ENCODE results near the gene PGPEP1. TPM values are rescaled to one million over a fixed set of nuclear protein-coding genes. Genes with fewer than 3 reads are reported as not detected.

PGPEP1 gene
- polyA plus RNA-seq, 1 donor from 2014 or later, result 8.4 TPM

DNA sequence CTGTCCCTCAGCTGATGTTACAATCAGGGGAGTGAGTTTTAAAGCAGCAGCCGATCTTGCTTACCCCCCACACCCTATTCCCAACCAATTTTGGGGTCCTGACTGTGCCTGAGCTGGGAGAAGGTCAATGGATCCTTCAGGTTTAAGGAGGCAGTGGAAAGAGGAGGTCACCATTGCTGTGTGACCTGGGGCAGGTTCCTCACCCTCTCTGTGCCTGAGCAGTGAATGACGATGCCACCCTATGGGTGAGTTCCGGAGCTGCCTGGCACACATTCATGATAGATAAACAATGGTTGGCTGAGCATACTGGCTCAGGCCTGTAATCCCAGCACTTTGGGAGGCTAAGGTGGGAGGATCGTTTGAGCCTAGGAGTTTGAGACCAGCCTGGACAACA is 38.7 kb upstream of the PGPEP1 start:
- Mint-ChIP-seq H3K9me3 (no peaks in the 10 kb centered on the region), H3K27ac (peak overlapping the region in 2 of 3 donors; percentile 53 to 78), H3K27me3 (no peaks in the 10 kb centered on the region), H3K4me1 (peaks cover 16 to 31% (median 19%) of the 10 kb centered on the region in 3 donors), H3K36me3 (no peaks in the 10 kb centered on the region), H3K4me3 (peak overlapping the region in 1 of 4 donors; percentile 73)

DNA sequence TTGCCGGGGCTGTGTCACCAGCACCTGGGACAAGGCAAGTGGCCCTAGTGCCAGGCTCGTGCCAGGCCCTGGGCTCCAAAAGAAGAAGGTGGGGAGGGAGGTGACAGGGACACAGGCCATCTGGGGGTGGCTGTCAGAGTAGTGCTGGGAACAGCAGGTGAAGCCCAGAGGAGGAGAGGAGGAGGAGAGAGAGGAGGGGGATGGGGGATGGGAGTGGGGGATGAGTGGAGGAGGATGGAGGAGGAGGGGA is 36.3 kb upstream of the PGPEP1 start:
- H3K9me3 Mint-ChIP-seq, result no peaks in the 10 kb centered on the region
- no peaks in the 10 kb centered on the region for H3K27me3 Mint-ChIP-seq
- H3K36me3 Mint-ChIP-seq, result peaks cover 2% of the 10 kb centered on the region
- peak overlapping the region; percentile 87 to 99 (median 92) for H3K4me3 Mint-ChIP-seq
- H3K4me1 Mint-ChIP-seq, result peaks cover 22 to 38% (median 27%) of the 10 kb centered on the region in 3 donors
- H3K27ac Mint-ChIP-seq, result peak overlapping the region; percentile 96 to 100 (median 100)

DNA sequence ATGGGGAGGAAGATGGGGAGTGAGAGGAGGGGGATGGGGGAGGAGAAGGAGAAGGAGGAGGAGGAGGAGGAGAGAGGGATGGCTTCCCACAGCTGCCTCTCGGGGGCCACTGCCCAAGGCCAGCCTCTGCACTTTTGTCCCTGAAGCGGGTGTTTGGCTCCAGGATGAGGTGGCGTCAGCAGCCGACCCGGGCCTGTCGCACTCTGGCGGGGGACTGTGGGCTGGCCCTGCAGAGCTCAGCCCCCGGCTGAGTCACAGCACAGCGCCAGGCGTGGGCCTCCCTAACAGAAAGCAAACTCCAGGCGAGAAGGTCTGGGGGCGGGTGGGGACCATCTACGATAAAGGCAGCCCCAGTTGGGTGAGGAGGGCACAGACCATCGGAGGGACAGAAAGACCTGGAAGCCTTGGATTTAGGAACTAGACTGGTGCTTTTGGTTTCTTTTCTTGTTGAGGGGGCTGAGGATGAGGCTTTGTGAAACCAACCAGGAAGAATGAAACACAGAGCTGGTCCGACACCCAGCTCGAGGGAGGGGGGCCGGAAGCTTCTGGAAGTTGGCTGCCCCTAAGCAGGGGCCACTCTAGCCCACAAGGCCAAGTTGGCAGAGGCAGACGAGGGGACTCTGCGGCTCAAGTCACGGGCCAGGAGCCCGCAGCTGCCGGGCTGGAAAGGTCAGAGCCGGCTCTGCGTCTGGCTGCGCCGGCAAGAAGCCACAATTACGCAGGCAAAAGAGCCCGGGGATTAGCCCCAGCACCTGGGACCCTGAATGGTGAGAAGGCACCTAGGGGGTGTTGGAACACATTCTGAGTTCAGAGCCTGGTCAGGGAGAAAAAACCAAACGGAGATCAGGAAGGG is 35.7 kb upstream of the PGPEP1 start:
- Mint-ChIP-seq H3K9me3 (no peaks in the 10 kb centered on the region), H3K27ac (peak overlapping the region; percentile 96 to 100 (median 100)), H3K27me3 (no peaks in the 10 kb centered on the region), H3K4me3 (peak overlapping the region; percentile 87 to 99 (median 92)), H3K36me3 (peaks cover 2% of the 10 kb centered on the region), H3K4me1 (peaks cover 22 to 38% (median 27%) of the 10 kb centered on the region in 3 donors)

GRCh38 chr19:18306209-18306887 is 34.0 kb upstream of the PGPEP1 start:
- peak overlapping the region; percentile 96 to 100 (median 100) for H3K27ac Mint-ChIP-seq
- no peaks in the 10 kb centered on the region for H3K27me3 Mint-ChIP-seq
- H3K36me3 Mint-ChIP-seq, result peaks cover 2% of the 10 kb centered on the region
- H3K4me1 Mint-ChIP-seq, result peaks cover 22 to 38% (median 27%) of the 10 kb centered on the region in 3 donors
- no peaks in the 10 kb centered on the region for H3K9me3 Mint-ChIP-seq
- H3K4me3 Mint-ChIP-seq, result peak overlapping the region; percentile 87 to 99 (median 92)

DNA sequence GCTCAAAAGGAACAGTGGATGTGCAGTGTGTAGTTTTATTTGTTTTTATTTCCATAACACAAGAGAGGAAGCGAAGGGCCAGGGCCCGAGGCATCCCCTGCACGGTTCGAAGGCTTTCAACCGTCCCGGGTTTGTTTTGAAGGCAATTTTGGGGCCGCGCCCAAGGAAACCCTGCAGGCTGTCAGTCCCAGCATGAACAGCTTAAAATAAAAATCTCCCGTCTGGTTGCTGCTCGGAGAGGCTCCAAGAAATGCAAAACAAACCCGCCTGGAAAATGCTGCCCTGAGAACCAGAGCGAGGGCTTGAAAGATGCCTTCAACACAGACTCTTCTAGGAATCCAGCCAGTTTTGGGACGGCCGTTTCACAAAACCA is 33.5 kb upstream of the PGPEP1 start:
- Mint-ChIP-seq H3K27ac (peak overlapping the region; percentile 96 to 100 (median 100)), H3K27me3 (no peaks in the 10 kb centered on the region), H3K4me3 (peak overlapping the region; percentile 87 to 99 (median 92)), H3K36me3 (peaks cover 2% of the 10 kb centered on the region), H3K9me3 (no peaks in the 10 kb centered on the region), H3K4me1 (peaks cover 22 to 38% (median 27%) of the 10 kb centered on the region in 3 donors)

DNA sequence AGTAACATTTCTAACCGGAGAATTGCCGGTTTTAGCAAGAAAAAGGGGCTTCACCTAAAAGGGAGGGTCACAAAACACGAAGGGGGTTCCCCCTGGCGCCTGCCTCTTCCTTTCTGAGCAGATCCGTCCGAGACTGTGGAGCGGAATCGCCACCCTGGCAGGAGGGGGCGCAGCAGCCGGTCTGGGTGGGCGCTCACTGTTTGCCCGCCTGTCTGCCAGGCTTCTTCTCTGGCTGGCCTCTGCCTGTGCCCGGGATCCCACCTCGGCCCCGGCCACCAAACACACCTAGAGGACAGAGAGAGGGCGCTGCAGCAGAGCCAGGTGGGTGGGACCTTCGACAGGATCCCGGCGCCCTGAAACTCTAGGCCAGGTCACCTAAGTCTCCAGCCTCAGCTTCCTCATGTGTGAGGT is 33.1 kb upstream of the PGPEP1 start:
- no peaks in the 10 kb centered on the region for H3K9me3 Mint-ChIP-seq
- H3K27ac Mint-ChIP-seq, result peak overlapping the region; percentile 96 to 100 (median 100)
- H3K27me3 Mint-ChIP-seq, result no peaks in the 10 kb centered on the region
- H3K36me3 Mint-ChIP-seq, result peaks cover 2% of the 10 kb centered on the region
- peaks cover 22 to 38% (median 27%) of the 10 kb centered on the region in 3 donors for H3K4me1 Mint-ChIP-seq
- H3K4me3 Mint-ChIP-seq, result peak overlapping the region; percentile 87 to 99 (median 92)

DNA sequence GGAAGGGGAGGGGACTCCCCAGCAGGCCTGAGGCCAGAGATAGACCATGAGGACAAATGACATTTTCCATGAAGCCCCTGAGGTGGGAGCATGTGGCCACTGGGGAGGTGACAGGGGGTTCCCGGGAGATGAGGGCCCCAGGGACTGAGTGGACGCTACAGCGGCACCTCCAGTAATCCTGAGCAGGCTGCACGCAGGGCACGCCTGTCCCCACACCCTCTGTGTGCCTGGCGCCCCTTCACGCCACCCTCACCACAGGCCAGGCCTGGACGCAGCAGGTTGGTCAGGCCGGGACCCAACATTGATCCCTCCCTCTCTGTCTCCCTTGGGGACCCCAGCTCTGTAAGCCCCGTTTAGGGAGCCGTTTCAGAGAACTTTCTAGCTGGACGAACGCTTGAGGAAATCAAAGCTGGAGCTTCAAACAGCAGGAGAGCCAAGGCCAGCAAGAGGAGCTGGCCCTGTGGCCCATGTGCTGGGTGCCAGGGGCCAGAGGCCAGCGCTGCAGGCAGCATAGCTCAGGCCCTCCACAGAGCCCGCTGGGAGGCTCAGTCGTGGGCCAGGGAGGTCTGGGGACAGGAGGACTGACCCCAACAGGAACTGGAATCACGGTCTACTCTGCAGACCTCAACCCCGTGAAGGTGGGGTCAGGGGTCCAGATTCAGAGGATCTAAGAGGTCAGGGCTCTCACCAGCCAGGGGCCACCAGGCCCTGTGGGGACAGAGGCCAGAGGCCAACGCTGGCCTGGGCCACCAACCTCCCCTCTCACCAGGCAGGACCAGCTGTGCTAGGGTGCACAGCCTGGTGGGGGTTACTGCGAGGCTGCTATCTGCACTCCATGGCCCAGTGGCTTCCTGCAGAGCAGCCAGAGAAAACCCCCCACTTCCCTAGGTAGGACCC is 32.1 kb upstream of the PGPEP1 start:
- Mint-ChIP-seq H3K4me3 (no peak overlapping the region), H3K27me3 (no peaks in the 10 kb centered on the region), H3K9me3 (no peaks in the 10 kb centered on the region), H3K27ac (peak overlapping the region in 1 of 3 donors; percentile 23), H3K36me3 (peaks cover 2% of the 10 kb centered on the region), H3K4me1 (peaks cover 21 to 38% (median 25%) of the 10 kb centered on the region in 3 donors)

GRCh38 chr19:18308948-18309325 is 31.5 kb upstream of the PGPEP1 start:
- Mint-ChIP-seq H3K4me1 (peaks cover 16 to 32% (median 22%) of the 10 kb centered on the region in 3 donors), H3K9me3 (no peaks in the 10 kb centered on the region), H3K27me3 (no peaks in the 10 kb centered on the region), H3K4me3 (no peak overlapping the region), H3K27ac (peak overlapping the region in 1 of 3 donors; percentile 31), H3K36me3 (peaks cover 2% of the 10 kb centered on the region)

- H3K4me1 Mint-ChIP-seq, result peaks cover 14 to 29% (median 20%) of the 10 kb centered on the region in 3 donors
- H3K36me3 Mint-ChIP-seq, result peaks cover 2% of the 10 kb centered on the region
Observed at GRCh38 chr19:18309525-18310064, 30.8 kb upstream of the PGPEP1 start.

DNA sequence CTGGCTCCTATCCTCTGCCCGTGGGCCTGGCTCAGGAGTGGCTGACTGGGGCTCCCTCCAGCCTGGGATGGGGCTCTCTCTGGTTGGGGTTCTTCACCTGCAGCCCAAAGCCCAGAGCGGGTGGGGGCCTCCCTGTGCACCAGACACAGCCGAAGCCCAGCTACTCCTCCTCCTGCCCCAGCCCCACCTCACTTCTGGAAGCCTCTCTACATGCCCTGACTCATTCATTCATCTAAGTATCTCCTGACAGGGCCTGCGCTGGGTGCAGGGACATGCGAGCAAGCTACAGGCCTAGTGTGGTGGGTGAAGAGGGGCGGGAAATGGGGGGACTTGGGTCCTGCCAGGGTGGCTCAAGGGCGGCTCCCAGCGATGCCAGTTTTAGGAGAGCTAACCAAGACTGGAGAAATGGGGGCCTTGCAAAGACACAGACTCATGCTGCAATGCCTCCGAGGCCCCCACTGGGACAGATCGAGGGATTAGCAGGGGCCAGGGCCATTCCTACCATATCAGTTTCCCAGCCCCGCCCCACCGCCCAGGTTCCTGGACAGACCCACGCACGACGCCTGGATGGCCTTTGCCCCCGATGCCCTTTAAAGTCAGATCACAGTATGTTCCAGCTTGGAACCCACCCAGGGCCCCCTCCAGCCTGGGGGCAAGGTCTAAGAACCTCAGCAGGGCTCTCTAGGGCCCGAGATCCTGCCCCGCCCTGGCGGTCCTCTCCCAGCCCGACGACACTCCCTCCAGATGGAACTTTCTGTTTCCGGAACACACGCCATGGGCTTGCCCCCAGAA is 30.1 kb upstream of the PGPEP1 start:
- Mint-ChIP-seq H3K4me3 (no peak overlapping the region), H3K4me1 (peaks cover 11 to 22% (median 15%) of the 10 kb centered on the region in 3 donors), H3K36me3 (peaks cover 2% of the 10 kb centered on the region), H3K27me3 (no peaks in the 10 kb centered on the region), H3K9me3 (no peaks in the 10 kb centered on the region), H3K27ac (peak overlapping the region in 2 of 3 donors; percentile 14 to 85)

More at GRCh38 chr19:18309525-18310064, 30.8 kb upstream of the PGPEP1 start:
- H3K27me3 Mint-ChIP-seq, result no peaks in the 10 kb centered on the region
- H3K9me3 Mint-ChIP-seq, result no peaks in the 10 kb centered on the region
- H3K27ac Mint-ChIP-seq, result peak overlapping the region in 1 of 3 donors; percentile 14
- no peak overlapping the region for H3K4me3 Mint-ChIP-seq

GRCh38 chr19:18310966-18311365 is 29.4 kb upstream of the PGPEP1 start:
- H3K4me1 Mint-ChIP-seq, result peaks cover 12 to 21% (median 15%) of the 10 kb centered on the region in 3 donors
- H3K27me3 Mint-ChIP-seq, result no peaks in the 10 kb centered on the region
- no peak overlapping the region for H3K4me3 Mint-ChIP-seq
- no peaks in the 10 kb centered on the region for H3K9me3 Mint-ChIP-seq
- H3K36me3 Mint-ChIP-seq, result peaks cover 2% of the 10 kb centered on the region
- peak overlapping the region in 1 of 3 donors; percentile 85 for H3K27ac Mint-ChIP-seq

DNA sequence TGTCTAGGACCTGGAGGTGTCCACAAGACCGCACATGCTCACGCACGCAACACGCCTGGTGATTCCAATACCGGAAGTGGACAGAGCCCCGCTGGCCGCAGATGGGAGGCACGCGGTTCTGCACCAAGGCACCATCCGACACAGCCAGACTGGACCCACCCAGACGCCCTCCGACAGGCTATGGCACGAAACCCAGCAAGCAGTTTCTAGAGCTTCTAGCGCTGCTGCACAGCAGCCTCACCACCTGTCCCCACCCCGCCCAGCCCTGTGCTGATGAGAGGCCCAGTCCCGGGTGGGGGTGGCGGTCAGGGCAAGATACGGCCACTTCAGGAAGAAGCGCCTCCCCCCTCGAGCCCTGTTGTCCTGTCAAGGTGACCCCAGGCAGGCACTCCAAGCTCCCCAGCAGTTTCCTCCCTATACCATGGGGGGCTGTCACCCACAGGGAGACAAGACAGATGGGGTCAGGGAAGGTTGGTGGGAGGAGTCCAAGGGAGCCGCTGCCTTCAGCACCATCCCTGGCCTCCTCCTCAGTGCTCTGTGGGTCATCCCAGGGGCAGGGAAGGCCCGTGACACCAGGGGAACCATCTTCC is 28.8 kb upstream of the PGPEP1 start:
- peak overlapping the region in 1 of 3 donors; percentile 56 for H3K27ac Mint-ChIP-seq

DNA sequence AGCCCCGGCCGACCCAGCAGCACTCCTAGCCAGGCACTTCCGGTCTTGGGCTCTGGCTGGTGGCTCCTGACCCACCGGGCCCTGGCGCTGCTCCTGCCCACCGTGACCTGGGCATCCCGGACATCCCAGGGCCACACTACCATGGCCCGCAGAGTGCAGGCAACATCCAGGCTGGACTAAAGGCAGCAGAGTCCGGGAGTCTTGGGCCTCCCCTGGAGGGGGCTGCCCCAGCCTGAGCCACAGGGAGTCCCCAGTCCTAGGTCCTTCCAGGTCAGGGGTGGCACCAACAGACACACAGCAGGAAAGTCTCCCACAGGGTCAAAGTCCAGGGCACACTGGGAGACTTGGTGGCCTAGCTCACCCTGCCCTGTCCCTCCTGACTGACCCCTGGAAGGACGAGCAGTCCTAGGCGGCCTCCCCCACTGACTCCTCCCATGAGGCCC is 28.3 kb upstream of the PGPEP1 start:
- Mint-ChIP-seq H3K4me1 (peaks cover 9 to 12% (median 10%) of the 10 kb centered on the region in 3 donors), H3K4me3 (no peak overlapping the region), H3K9me3 (no peaks in the 10 kb centered on the region), H3K27me3 (no peaks in the 10 kb centered on the region), H3K27ac (no peak overlapping the region), H3K36me3 (peaks cover 2% of the 10 kb centered on the region)

More for the DNA sequence above, 28.8 kb upstream of the PGPEP1 start:
- Mint-ChIP-seq H3K27me3 (no peaks in the 10 kb centered on the region), H3K4me1 (peaks cover 13 to 17% (median 13%) of the 10 kb centered on the region in 3 donors), H3K4me3 (no peak overlapping the region), H3K36me3 (peaks cover 2% of the 10 kb centered on the region), H3K9me3 (no peaks in the 10 kb centered on the region)
